Osteoblast (primary cell): Measurements from ENCODE around the gene COA3. TPM values are rescaled to one million over a fixed set of nuclear protein-coding genes. Genes with fewer than 3 reads are reported as not detected.
A peak's percentile ranks its signal among the peaks of the same experiment; 100 is the strongest.
"Not testable (repeated sequence)": the region's sequence is repeated elsewhere in the genome, so short reads cannot be mapped to it uniquely, and the experiment has no call there.

Source experiments
- DNase-seq: peaks from one replicate; pipeline ENCODE4 v3.0.0; 2011; ENCODE audit warnings: low spot score, mixed read lengths; ENCODE audit not compliant: insufficient read length; ENCODE audit errors: missing footprints
- H2AFZ ChIP-seq: 2 replicates; pipeline ENCODE4 v1.6.0; 2011; ENCODE audit warnings: mild to moderate bottlenecking, low read length
- H3K27ac ChIP-seq: 2 replicates; pipeline ENCODE4 v1.5.1; 2011; ENCODE audit warnings: mild to moderate bottlenecking, low read depth, low read length, moderate library complexity
- H3K27me3 ChIP-seq: 2 replicates; pipeline ENCODE4 v1.6.0; 2012; ENCODE audit warnings: mild to moderate bottlenecking, control low read depth, inconsistent platforms, low read length, moderate library complexity; ENCODE audit not compliant: insufficient read depth
- H3K36me3 ChIP-seq: 2 replicates; pipeline ENCODE4 v1.5.1; 2011; ENCODE audit warnings: mild to moderate bottlenecking, low read length, control low read depth, moderate library complexity; ENCODE audit not compliant: insufficient read depth
- H3K4me1 ChIP-seq: 2 replicates; pipeline ENCODE4 v1.5.1; 2011; ENCODE audit warnings: mild to moderate bottlenecking, low read length, control low read depth, moderate library complexity; ENCODE audit not compliant: insufficient read depth
- H3K4me2 ChIP-seq: 2 replicates; pipeline ENCODE4 v1.6.0; 2011; ENCODE audit warnings: mild to moderate bottlenecking, low read length; ENCODE audit not compliant: insufficient read depth
- H3K4me3 ChIP-seq: fragments of 200-600 bp; sonication (generic); 3 replicates; pipeline ENCODE4 v1.5.1; 2012; ENCODE audit warnings: mild to moderate bottlenecking, low read length, inconsistent platforms; ENCODE audit not compliant: insufficient read depth
- H3K79me2 ChIP-seq: 2 replicates; pipeline ENCODE4 v1.6.0; 2012; ENCODE audit warnings: mild to moderate bottlenecking, low read length, control low read depth, inconsistent platforms; ENCODE audit not compliant: insufficient read depth
- H3K9me3 ChIP-seq: 2 replicates; pipeline ENCODE4 v1.5.1; 2011; ENCODE audit warnings: low read depth, low read length, control low read depth
- H4K20me1 ChIP-seq: 2 replicates; pipeline ENCODE4 v1.6.0; 2012; ENCODE audit warnings: mild to moderate bottlenecking, low read length, control low read depth; ENCODE audit not compliant: insufficient read depth
- total RNA-seq: library from RNA; depleted of rRNA; stranded (reverse); fragments of >200 nt; gene quantifications from 2 replicates; pipeline ENCODE4 v1.2.3, GENCODE V29; 2012
- TF ChIP-seq, protein P1 (sequence below): IDR thresholded peaks from 2 replicates; pipeline ENCODE4 v1.5.1; 2011; ENCODE audit warnings: mild to moderate bottlenecking, low read depth, low read length, moderate library complexity; ENCODE audit errors: extremely low read depth

Gene COA3
- total RNA-seq, 1 donor: 44.2 TPM

- H4K20me1 ChIP-seq: no peaks in the 10 kb centered on the region
- H2AFZ ChIP-seq: peak overlapping the region; percentile 95
- H3K9me3 ChIP-seq: no peaks in the 10 kb centered on the region
- H3K27me3 ChIP-seq: no peaks in the 10 kb centered on the region
- no peak for DNase-seq
- H3K79me2 ChIP-seq: peaks cover 7% of the 10 kb centered on the region
- peaks cover 25% of the 10 kb centered on the region for H3K36me3 ChIP-seq
- peaks cover 28% of the 10 kb centered on the region for H3K4me1 ChIP-seq
- TF ChIP-seq, protein P1, sequence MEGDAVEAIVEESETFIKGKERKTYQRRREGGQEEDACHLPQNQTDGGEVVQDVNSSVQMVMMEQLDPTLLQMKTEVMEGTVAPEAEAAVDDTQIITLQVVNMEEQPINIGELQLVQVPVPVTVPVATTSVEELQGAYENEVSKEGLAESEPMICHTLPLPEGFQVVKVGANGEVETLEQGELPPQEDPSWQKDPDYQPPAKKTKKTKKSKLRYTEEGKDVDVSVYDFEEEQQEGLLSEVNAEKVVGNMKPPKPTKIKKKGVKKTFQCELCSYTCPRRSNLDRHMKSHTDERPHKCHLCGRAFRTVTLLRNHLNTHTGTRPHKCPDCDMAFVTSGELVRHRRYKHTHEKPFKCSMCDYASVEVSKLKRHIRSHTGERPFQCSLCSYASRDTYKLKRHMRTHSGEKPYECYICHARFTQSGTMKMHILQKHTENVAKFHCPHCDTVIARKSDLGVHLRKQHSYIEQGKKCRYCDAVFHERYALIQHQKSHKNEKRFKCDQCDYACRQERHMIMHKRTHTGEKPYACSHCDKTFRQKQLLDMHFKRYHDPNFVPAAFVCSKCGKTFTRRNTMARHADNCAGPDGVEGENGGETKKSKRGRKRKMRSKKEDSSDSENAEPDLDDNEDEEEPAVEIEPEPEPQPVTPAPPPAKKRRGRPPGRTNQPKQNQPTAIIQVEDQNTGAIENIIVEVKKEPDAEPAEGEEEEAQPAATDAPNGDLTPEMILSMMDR: no peak
- peak overlapping the region; percentile 98 for H3K4me2 ChIP-seq
- peak overlapping the region; percentile 86 for H3K27ac ChIP-seq
- peak overlapping the region; percentile 88 for H3K4me3 ChIP-seq
These were observed 25.6 kb downstream of the COA3 start for GRCh38 chr17:42772945-42773289.

DNA sequence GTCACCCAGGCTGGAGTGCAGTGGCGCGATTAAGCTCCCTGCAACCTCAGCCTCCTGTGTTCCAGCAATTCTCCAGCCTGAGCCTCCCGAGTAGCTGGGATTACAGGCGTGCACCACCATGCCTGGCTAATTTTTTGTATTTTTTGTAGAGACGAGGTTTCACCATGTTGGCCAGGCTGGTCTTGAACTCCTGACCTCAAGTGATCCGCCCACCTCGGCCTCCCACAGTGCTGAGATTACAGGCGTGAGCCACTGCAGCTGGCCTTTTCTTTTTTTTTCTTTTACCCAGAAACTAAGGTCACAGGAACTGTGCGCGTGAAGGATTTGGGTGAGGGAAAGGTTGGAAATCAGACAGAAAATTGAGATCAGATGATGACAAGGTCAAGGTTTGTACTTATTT, 28.5 kb downstream of the COA3 start:
- peaks cover 16% of the 10 kb centered on the region for H3K4me1 ChIP-seq
- not testable (repeated sequence) for H4K20me1 ChIP-seq, DNase-seq

DNA sequence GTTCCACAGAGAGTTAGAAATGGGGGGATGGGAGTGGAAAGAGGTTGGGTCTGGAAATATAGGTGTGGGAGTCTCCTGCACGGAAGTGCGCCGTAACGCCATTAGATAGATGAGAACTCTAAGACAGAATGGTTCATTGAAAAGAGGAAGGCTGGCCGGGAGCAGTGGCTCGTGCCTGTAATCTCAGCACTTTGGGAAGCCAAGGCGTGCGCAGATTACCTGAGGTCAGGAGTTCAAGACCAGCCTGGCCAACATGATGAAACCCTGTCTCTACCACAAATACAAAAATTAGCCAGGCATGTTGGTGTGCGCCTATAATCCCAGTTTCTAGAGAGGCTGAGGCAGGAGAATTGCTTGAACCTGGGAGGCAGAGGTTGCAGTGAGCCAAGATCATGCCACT, 30.5 kb downstream of the COA3 start:
- not testable (repeated sequence) for H3K4me2 ChIP-seq, DNase-seq, H4K20me1 ChIP-seq, H3K36me3 ChIP-seq, H3K4me3 ChIP-seq, H2AFZ ChIP-seq, H3K9me3 ChIP-seq, H3K79me2 ChIP-seq, H3K4me1 ChIP-seq, H3K27me3 ChIP-seq, H3K27ac ChIP-seq

More for the DNA sequence above, 28.5 kb downstream of the COA3 start:
- not testable (repeated sequence) for H3K36me3 ChIP-seq, H2AFZ ChIP-seq, H3K27ac ChIP-seq, H3K9me3 ChIP-seq, H3K4me3 ChIP-seq, H3K27me3 ChIP-seq, H3K4me2 ChIP-seq, H3K79me2 ChIP-seq

- Histone ChIP-seq H3K27ac (no peak overlapping the region), H3K36me3 (no peaks in the 10 kb centered on the region), H2AFZ (no peak overlapping the region), H4K20me1 (no peaks in the 10 kb centered on the region), H3K4me2 (no peak overlapping the region), H3K4me3 (no peak overlapping the region), H3K9me3 (no peaks in the 10 kb centered on the region), H3K27me3 (no peaks in the 10 kb centered on the region), H3K79me2 (no peaks in the 10 kb centered on the region), H3K4me1 (no peaks in the 10 kb centered on the region)
- TF ChIP-seq, protein P1: no peak
- DNase-seq: no peak
These were observed 31.0 kb downstream of the COA3 start for GRCh38 chr17:42767512-42767911.

DNA sequence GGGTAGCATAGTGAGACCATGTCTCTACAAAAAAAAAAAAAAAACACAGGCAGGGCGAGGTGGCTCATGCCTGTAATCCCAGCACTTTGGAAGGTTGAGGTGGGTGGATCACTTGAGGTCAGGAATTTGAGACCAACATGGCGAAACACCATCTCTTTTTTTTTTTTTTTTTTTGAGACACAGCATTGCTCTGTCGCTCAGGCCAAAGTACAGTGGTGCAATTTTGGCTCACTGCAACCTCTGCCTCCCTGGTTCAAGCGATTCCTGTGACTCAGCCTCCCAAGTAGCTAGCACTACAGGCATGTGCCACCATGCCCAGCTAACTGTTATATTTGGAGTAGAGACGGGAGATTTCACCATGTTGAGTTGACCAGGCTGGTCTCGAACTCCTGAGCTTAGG, 32.4 kb downstream of the COA3 start:
- Histone ChIP-seq H3K4me3 (no peak overlapping the region), H3K4me2 (no peak overlapping the region), H2AFZ (no peak overlapping the region), H3K79me2 (no peaks in the 10 kb centered on the region), H3K27me3 (peaks cover 13% of the 10 kb centered on the region), H4K20me1 (no peaks in the 10 kb centered on the region), H3K4me1 (no peaks in the 10 kb centered on the region), H3K27ac (no peak overlapping the region), H3K9me3 (no peaks in the 10 kb centered on the region), H3K36me3 (no peaks in the 10 kb centered on the region)
- DNase-seq: no peak
- TF ChIP-seq, protein P1: no peak
